Measurements from ENCODE around the gene OSBPL10. TPM values are rescaled to one million over a fixed set of nuclear protein-coding genes. Genes with fewer than 3 reads are reported as not detected.
"Not testable (repeated sequence)": the region's sequence is repeated elsewhere in the genome, so short reads cannot be mapped to it uniquely, and the experiment has no call there.

OSBPL10 gene
- total RNA-seq, 1 donor from 2014 or later: 8.9 TPM

DNA sequence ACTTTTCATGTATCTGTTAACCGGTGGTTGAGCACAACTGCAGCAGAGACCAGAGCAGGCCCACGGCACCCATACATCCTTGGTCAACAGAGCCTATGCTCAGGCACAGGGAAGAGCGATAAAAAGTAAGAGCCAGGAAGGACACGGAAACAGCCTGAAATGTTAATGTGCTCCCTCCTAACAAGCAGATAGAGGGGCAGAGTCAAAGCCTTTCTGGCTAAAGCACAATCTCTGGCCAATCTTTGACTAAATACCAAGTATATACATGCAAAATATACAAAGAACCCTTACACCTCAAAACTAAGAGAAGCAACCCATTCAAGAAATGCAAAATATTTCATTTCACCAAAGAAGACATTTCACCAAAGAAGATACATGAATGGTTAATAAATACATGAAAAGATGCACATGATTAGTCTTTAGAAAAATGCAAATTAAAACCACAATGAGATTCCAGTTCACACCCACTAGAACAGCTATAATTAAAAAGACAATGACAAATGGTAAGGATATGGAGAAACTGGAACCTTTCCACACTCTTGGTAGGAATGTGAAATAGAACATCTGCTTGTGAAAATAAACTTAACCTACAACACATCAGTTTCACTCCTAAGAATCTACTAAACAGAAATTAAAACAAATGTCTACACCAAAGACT lies 88.0 kb downstream of the OSBPL10 start:
- no peak for DNase-seq (ENCODE audit: low read depth in 2 of 2)

DNA sequence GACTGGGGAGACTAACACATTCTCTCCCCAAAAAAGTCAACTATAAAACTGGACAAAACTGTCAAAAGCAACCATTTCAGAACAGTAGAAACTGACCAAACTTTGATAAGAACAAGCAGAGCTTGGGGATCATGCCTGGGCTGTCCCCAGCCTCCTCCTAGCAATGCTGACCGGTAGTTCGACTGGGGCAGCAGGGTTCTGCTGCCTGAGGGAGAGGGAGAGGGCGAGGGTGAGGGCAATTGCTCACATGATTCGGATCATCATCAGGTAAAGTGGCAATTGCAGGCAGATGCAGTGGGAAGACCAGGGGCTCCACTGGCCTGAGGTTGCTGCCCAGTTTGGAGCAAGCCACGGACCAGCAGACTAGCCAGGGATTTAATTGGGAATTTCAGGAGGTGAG lies 88.6 kb downstream of the OSBPL10 start:
- DNase-seq (ENCODE audit: low read depth in 2 of 2): no peak

GRCh38 chr3:31891876-31892455 lies 89.1 kb downstream of the OSBPL10 start:
- no peak for DNase-seq (ENCODE audit: low read depth in 2 of 2)

DNA sequence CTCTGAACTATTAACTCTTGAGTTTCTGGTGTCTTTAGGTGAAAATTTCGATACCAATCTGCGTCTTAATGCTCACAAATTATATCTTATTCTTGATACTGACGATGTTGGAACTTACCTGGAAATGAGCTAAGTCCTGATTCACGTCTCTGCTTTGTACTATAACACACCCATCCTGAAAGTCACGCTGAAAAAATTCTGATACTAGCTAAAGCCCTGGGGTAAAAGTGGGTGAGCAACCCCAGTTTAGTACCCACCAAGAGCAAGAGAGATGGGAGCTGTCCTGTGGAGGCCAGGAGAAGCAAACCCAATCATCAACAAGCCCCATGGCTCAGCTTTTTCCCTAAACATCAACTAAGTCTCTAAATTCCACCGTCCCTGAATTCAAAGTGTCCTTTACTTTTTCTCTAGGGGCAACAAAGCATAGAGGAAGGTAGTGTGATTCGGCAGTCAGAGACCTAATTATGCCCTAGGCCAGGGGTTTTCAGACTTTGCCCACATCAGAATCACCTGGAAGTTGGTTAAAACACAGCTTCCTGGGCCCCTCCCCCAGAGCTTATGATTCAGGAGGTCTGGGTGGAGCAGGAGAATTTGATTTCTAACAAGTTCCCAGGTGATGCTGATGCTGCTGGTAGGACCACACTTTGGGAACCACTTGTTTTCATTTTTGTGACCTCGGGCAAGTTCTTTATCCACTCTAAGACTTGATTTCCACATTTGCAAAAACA lies 90.2 kb downstream of the OSBPL10 start:
- no peak for DNase-seq (ENCODE audit: low read depth in 2 of 2)

- no peak for DNase-seq (ENCODE audit: low read depth in 2 of 2)
These were observed 91.1 kb downstream of the OSBPL10 start for GRCh38 chr3:31890007-31890406.

DNA sequence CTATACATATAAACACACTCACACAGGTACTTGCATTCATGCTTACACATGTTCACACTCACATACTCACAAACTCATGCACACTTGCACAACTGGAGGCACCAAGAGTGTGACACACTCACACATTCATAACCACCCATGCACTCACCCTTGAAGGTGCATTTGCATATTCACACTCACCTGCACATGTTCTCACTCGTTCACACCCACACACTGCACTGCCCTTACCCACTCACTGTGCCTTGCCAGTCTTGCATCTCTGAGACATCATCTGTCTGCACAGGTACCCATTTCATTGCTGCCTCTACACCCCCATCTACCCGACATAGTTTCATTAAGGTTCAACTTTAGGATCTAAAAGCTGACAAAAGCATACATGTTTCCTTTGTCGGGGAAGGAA lies 95.8 kb downstream of the OSBPL10 start:
- DNase-seq (ENCODE audit: low read depth in 2 of 2): no peak

- DNase-seq (ENCODE audit: low read depth in 2 of 2): no peak
These were observed 96.8 kb downstream of the OSBPL10 start for GRCh38 chr3:31884251-31884650.

DNA sequence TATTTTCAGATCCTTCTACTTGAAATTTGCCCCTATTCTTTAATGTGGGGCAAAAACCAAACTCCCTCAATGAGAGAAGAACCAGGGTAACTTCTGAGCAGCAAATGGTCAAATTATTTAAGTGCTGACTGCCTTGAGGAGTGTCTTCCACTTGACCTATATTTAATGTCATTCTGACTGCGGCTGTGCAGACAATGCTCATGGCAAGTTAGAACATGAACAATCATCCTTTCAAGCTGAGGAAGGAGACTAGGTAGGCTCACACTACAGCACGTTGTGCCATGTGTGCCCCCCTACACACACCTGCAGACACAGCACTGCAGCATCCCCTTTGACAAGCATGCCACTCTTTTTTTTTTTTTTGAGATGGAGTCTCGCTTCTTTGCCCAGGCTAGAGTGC lies 98.2 kb downstream of the OSBPL10 start:
- DNase-seq (ENCODE audit: low read depth in 2 of 2): no peak

GRCh38 chr3:31882431-31882830 lies 98.6 kb downstream of the OSBPL10 start:
- DNase-seq (ENCODE audit: low read depth in 2 of 2): no peak

DNA sequence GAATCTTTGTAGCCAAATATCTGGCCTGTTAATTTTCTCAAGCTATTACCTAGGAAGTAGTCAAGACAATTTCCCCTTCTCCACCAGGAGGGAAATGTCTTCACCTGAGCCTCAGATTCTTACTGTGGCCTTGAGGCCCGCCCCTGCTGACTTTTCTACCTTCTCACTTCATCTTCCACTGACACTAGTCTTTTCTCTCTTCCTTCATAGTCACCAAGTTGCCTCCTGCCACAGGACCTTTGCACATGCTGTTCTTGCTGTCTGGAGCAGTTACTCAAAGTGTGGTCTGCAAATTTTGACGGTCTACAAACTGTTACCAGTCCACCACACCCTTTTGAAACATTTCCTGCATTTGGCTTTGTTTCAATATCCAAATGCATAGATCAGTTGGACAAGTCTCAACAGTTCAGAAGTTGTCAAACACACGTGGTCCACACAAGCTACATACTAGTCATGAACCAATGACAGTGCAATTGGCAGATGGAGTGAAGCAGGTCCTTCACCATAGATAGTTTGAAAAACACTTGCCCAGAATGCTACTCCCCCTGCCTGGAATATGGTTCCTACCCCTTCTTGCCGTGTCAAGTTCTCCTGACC lies 100.5 kb downstream of the OSBPL10 start:
- no peak for DNase-seq (ENCODE audit: low read depth in 2 of 2)

DNA sequence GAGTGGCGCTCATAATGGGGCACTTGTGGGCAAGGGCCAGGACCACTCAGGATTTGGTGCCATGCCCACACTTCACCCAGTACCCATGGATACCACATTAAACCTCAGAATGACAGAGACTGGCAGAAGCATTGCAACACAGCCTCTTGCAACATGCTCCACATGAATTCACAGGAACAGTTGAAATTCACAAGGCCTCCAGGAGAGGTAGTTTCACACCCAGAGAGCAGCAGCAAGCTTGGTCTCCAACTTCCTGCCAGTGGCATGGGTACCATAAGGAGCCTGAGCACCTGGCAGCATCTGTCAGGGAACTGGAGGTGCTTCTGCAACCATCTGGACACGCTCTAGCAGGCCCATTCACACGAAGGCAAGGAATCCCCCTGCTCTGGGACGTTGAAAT lies 101.0 kb downstream of the OSBPL10 start:
- DNase-seq (ENCODE audit: low read depth in 2 of 2): no peak

DNA sequence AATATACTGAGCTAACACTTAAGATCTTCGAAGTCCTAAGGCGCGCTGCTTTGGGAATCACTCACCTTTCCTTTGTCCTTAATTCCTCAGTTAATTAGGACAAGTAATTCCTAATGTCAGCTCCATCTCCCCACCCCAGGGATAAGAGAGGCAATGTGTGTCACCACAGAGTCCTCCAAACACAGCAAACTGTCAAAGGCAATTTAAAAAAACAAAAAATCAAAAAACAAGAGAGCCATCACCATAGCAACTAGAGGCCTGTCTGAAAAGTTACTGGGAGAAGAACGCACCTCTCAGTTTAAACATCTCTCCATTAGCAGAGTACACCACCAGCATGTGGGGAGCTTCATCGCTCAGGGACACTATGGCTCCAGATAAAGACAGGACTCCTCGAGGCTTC lies 101.7 kb downstream of the OSBPL10 start:
- DNase-seq (ENCODE audit: low read depth in 2 of 2): no peak

DNA sequence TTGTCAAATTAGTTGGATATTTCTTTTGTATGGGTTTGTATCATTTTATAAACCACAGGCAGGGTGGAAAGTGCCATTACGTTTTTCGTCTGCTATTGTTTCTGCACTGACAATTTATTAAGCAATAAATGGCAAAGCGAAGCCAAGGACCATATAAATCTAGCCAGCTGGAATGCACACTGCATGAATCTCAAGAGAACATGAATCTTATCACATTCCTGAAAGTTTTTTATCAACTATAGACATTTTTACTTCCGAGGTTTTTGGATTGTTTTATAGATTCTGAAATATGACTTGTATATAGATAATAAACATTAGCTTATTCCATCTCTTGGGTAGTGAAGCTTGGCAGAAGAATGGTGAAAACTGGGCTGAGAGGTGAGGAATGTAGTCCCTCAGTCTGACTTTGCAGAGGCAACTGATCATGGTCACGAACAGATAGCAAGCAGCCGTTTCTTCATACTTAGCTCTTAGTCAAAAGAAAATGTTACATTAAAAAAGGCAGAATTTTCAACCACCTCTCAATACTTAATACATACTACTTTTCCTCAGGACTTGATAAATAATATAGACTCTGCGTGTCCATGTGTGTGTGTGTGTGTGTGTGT lies 102.7 kb downstream of the OSBPL10 start:
- DNase-seq (ENCODE audit: low read depth in 2 of 2): no peak

GRCh38 chr3:31876331-31876730 lies 104.7 kb downstream of the OSBPL10 start:
- peak; percentile 65 to 78 for DNase-seq (ENCODE audit: low read depth in 2 of 2)

- no peak for DNase-seq (ENCODE audit: low read depth in 2 of 2)
These were observed 105.6 kb downstream of the OSBPL10 start for GRCh38 chr3:31875437-31875836.

GRCh38 chr3:31873254-31873820 lies 107.7 kb downstream of the OSBPL10 start:
- DNase-seq (ENCODE audit: low read depth in 2 of 2): no peak

DNA sequence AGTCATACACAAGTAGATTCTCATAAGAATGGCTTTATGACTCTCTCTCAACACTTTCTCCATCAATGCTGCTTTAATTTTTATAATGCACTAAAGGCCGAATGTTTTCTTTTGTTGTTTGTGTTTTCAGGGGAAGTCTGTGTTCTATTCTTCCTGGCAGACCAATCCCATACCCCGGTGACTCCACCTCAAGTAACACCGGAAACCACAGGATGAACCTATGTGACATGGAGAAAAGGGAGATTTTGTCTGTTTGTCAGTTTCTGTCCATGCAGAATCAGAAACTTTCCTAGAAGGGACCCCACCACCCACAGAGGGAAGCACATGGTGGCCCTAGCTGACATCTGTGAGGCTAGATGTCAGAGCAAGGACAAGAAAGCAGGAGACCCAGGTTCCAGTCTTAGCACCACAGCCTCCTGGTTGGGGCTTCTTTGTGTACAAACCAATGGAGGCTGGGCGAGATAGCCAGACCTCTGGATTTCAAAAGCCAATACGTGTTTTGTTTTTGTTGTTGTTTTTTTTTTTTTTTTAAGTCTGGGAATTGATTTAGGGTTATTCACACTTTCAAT lies 109.0 kb downstream of the OSBPL10 start:
- peak; percentile 15 to 24 for DNase-seq (ENCODE audit: low read depth in 2 of 2)

DNA sequence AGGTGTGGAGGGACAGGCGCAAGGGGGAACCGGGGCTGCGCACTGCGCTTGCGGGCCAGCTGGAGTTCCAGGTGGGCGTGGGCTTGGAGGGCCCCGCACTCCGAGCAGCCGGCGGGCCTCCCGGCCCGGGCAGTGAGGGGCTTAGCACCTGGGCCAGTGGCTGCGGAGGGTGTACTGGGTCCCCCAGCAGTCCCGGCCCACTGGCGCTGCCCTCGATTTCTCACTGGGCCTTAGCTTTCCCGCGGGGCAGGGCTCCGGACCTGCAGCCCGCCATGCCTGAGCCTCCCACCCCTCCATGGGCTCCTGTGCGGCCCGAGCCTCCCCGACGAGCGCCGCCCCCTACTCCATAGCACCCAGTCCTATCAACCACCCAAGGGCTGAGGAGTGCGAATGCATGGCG lies 111.0 kb downstream of the OSBPL10 start:
- DNase-seq (ENCODE audit: low read depth in 2 of 2): not testable (repeated sequence)

DNA sequence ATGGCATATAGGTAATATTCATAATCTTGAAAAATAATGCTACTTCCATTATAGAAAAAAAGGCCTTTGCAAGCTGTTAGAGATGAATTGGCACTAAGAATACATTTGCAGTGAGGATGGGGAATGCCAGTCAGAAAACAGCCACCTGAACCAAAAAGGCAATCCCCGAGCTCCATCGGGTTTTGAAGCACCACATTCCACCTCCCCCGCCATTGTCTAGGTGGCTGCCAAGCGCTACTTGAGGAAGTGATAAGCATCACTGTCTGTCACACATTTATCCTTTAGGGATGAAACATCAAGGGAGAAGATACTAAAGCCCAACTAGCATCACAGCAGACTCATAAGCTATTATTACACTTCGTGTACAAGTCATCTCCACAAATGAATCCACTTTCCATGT lies 112.8 kb downstream of the OSBPL10 start:
- DNase-seq (ENCODE audit: low read depth in 2 of 2): no peak

- DNase-seq (ENCODE audit: low read depth in 2 of 2): no peak
These were observed 118.3 kb downstream of the OSBPL10 start for GRCh38 chr3:31862666-31863279.

- DNase-seq (ENCODE audit: low read depth in 2 of 2): no peak
These were observed 119.2 kb downstream of the OSBPL10 start for GRCh38 chr3:31861826-31862225.
